ENCODE results near the gene COL25A1. TPM values are rescaled to one million over a fixed set of nuclear protein-coding genes. Genes with fewer than 3 reads are reported as not detected.

The COL25A1 gene
- total RNA-seq, 1 donor from 2014 or later, result 1.3 TPM

GRCh38 chr4:109294006-109294405 is 8.5 kb downstream of the COL25A1 start:
- no peak for TF ChIP-seq CTCF (IDR thresholded peaks at IDR 0.05)
- peaks cover 2% of the 10 kb centered on the region for H3K4me1 Mint-ChIP-seq (ENCODE audit: unreplicated experiment)
- H3K27ac Mint-ChIP-seq (ENCODE audit: unreplicated experiment), result no peak overlapping the region
- H3K9me3 Mint-ChIP-seq (ENCODE audit: unreplicated experiment), result no peaks in the 10 kb centered on the region
- no peak overlapping the region for H3K4me3 Mint-ChIP-seq (ENCODE audit: unreplicated experiment)
- H3K27me3 Mint-ChIP-seq (ENCODE audit: unreplicated experiment), result no peaks in the 10 kb centered on the region
- DNase-seq (ENCODE audit: extremely low spot score, unreplicated experiment), result no peak
- H3K36me3 Mint-ChIP-seq (ENCODE audit: unreplicated experiment), result no peaks in the 10 kb centered on the region

- no peak for TF ChIP-seq CTCF (IDR thresholded peaks at IDR 0.05)
- no peaks in the 10 kb centered on the region for H3K36me3 Mint-ChIP-seq (ENCODE audit: unreplicated experiment)
- no peaks in the 10 kb centered on the region for H3K27me3 Mint-ChIP-seq (ENCODE audit: unreplicated experiment)
- H3K4me1 Mint-ChIP-seq (ENCODE audit: unreplicated experiment), result peaks cover 2% of the 10 kb centered on the region
- no peak overlapping the region for H3K4me3 Mint-ChIP-seq (ENCODE audit: unreplicated experiment)
- no peaks in the 10 kb centered on the region for H3K9me3 Mint-ChIP-seq (ENCODE audit: unreplicated experiment)
- no peak for DNase-seq (ENCODE audit: extremely low spot score, unreplicated experiment)
- no peak overlapping the region for H3K27ac Mint-ChIP-seq (ENCODE audit: unreplicated experiment)
Measured at GRCh38 chr4:109291707-109292238, 10.7 kb downstream of the COL25A1 start.

GRCh38 chr4:109290918-109291317 is 11.5 kb downstream of the COL25A1 start:
- peaks cover 2% of the 10 kb centered on the region for H3K4me1 Mint-ChIP-seq (ENCODE audit: unreplicated experiment)
- no peaks in the 10 kb centered on the region for H3K27me3 Mint-ChIP-seq (ENCODE audit: unreplicated experiment)
- no peak for DNase-seq (ENCODE audit: extremely low spot score, unreplicated experiment)
- no peaks in the 10 kb centered on the region for H3K9me3 Mint-ChIP-seq (ENCODE audit: unreplicated experiment)
- H3K27ac Mint-ChIP-seq (ENCODE audit: unreplicated experiment), result no peak overlapping the region
- H3K36me3 Mint-ChIP-seq (ENCODE audit: unreplicated experiment), result no peaks in the 10 kb centered on the region
- TF ChIP-seq CTCF (IDR thresholded peaks at IDR 0.05), result no peak
- H3K4me3 Mint-ChIP-seq (ENCODE audit: unreplicated experiment), result no peak overlapping the region

- H3K4me1 Mint-ChIP-seq (ENCODE audit: unreplicated experiment), result no peaks in the 10 kb centered on the region
- DNase-seq (ENCODE audit: extremely low spot score, unreplicated experiment), result no peak
- H3K36me3 Mint-ChIP-seq (ENCODE audit: unreplicated experiment), result no peaks in the 10 kb centered on the region
- H3K4me3 Mint-ChIP-seq (ENCODE audit: unreplicated experiment), result no peak overlapping the region
- no peaks in the 10 kb centered on the region for H3K9me3 Mint-ChIP-seq (ENCODE audit: unreplicated experiment)
- H3K27ac Mint-ChIP-seq (ENCODE audit: unreplicated experiment), result no peak overlapping the region
- H3K27me3 Mint-ChIP-seq (ENCODE audit: unreplicated experiment), result peaks cover 6% of the 10 kb centered on the region
- TF ChIP-seq CTCF (IDR thresholded peaks at IDR 0.05), result no peak
Measured at GRCh38 chr4:109278594-109279031, 23.8 kb downstream of the COL25A1 start.

- Mint-ChIP-seq H3K27me3 (ENCODE audit: unreplicated experiment) (peaks cover 6% of the 10 kb centered on the region), H3K27ac (ENCODE audit: unreplicated experiment) (no peak overlapping the region)
- no peak for TF ChIP-seq CTCF (IDR thresholded peaks at IDR 0.05)
Measured at GRCh38 chr4:109276482-109277095, 25.9 kb downstream of the COL25A1 start.

More at GRCh38 chr4:109276482-109277095, 25.9 kb downstream of the COL25A1 start:
- DNase-seq (ENCODE audit: extremely low spot score, unreplicated experiment), result no peak
- H3K36me3 Mint-ChIP-seq (ENCODE audit: unreplicated experiment), result no peaks in the 10 kb centered on the region
- H3K4me3 Mint-ChIP-seq (ENCODE audit: unreplicated experiment), result no peak overlapping the region
- H3K4me1 Mint-ChIP-seq (ENCODE audit: unreplicated experiment), result no peaks in the 10 kb centered on the region
- no peaks in the 10 kb centered on the region for H3K9me3 Mint-ChIP-seq (ENCODE audit: unreplicated experiment)
